Ishikawa (cell line): ENCODE results near the gene RPS19.

ENCODE experiments used
- CEBPB ChIP-seq: IDR thresholded peaks from 2 replicates; pipeline ENCODE4 v1.6.1; 2012
- CREB1 ChIP-seq: IDR thresholded peaks from 2 replicates; pipeline ENCODE4 v1.6.1; 2012; ENCODE audit warnings: low read depth
- EGR1 ChIP-seq: IDR thresholded peaks from 2 replicates; pipeline ENCODE4 v1.6.1; 2012
- EP300 ChIP-seq: IDR thresholded peaks from 2 replicates; pipeline ENCODE4 v1.6.1; 2012; ENCODE audit warnings: borderline replicate concordance
- FOXM1 ChIP-seq: IDR thresholded peaks from 2 replicates; pipeline ENCODE4 v1.6.1; 2012; ENCODE audit warnings: low read depth, borderline replicate concordance
- NFIC ChIP-seq: IDR thresholded peaks from 2 replicates; pipeline ENCODE4 v1.6.1; 2012
- RAD21 ChIP-seq: IDR thresholded peaks from 2 replicates; pipeline ENCODE4 v1.6.1; 2012; ENCODE audit warnings: low read depth
- TAF1 ChIP-seq: IDR thresholded peaks from 2 replicates; pipeline ENCODE4 v1.6.1; 2012; ENCODE audit warnings: low read depth, mild to moderate bottlenecking
- TCF12 ChIP-seq: IDR thresholded peaks from 2 replicates; pipeline ENCODE4 v1.6.1; 2012; ENCODE audit warnings: low read depth
- TEAD4 ChIP-seq: IDR thresholded peaks from 2 replicates; pipeline ENCODE4 v1.6.1; 2012
- YY1 ChIP-seq: IDR thresholded peaks from 2 replicates; pipeline ENCODE4 v1.6.1; 2012; ENCODE audit warnings: low read depth
- ZBTB7A ChIP-seq: IDR thresholded peaks from 2 replicates; pipeline ENCODE4 v1.6.1; 2012; ENCODE audit warnings: low read depth
- TF ChIP-seq, protein P1 (sequence below): IDR thresholded peaks from 2 replicates; pipeline ENCODE4 v1.6.1; 2012; ENCODE audit warnings: low read depth, mild to moderate bottlenecking
- TF ChIP-seq, protein P2 (sequence below): IDR thresholded peaks from 2 replicates; pipeline ENCODE4 v1.6.1; 2012
- TF ChIP-seq, protein P3 (sequence below): IDR thresholded peaks from 2 replicates; pipeline ENCODE4 v1.6.1; 2012

Gene RPS19

DNA sequence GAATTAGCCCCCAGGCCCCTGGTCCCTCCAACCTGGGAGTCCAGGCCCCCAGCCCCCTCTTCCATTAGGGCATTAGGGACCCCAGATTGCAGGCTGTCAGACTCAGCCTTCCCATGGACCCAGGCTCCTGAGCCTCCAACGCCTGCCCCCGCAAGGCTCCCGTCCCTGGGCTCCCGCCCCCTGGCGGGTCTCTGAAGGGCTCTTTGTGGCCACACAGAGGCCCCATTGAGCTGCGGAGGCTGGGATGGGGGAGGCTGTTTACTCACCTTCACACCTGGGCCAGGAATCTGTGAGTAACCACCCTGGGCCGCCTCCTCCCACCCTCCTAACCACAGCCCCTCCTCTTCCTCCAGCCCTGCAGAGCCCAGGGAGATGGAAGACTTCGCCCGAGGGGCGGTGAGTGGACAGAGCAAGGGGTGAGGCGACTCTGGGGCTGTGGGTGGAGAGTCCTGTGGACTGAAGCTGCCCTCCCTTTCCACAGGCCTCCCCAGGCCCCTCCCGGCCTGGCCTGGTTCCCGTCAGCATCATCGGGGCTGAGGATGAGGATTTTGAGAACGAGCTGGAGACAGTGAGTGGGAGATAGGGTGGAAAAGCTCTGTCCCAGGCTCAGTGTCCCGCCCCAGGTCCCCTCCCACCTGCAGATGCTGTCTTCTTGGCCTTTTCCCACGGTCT is 27.8 kb downstream of the RPS19 start:
- TF ChIP-seq NFIC: peak; percentile 30; the same call in 1 of the 2 replicates
- TF ChIP-seq EP300: peak; percentile 18; the same call in 1 of the 2 replicates
- TF ChIP-seq TCF12: no peak
- peak; percentile 42; the same call in 1 of the 2 replicates for TF ChIP-seq RAD21
- TF ChIP-seq TAF1: no peak

DNA sequence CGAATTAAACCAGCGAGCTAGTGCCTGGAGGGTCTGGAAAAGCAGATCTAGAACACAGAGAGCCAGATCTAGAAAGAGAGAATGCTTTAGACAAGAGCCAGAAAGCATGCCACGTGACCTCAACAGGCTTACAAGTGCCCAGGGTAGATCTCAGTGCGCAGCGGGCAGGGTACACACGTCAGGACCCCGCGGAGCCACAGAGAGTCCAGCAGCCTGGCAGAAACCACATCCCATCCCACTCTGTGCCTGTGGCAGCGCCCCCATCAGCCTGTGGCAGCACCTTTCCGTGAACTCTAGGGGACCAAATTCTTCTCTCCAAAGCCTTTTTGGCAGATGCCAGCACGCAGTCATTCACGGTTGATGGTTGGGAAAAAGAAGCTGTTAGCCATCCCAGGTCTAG is 28.9 kb downstream of the RPS19 start:
- no peak for TF ChIP-seq CREB1
- no peak for TF ChIP-seq EP300

DNA sequence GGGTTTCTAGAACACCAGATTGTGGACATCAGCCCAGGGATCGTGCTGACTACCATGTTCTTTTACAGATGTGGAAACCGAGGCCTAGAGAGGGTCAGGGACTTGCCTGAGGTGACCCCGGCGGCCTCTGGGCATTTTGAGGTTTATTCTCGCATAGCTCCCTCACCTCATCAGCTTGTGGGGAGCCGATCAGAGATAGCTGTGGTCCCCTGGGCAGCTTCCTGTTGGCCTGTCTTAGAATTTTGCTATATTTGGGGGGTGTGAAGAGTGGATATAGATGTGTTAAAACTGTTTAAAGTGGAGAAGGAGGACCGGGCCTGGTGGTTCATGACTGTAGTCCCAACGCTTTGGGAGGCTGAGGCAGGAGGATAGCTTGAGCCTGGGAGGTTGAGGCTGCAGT is 29.8 kb downstream of the RPS19 start:
- TF ChIP-seq ZBTB7A (no peak), TEAD4 (no peak), YY1 (no peak), CREB1 (no peak), FOXM1 (no peak), EP300 (no peak), NFIC (no peak), EGR1 (no peak), RAD21 (no peak), TCF12 (no peak), TAF1 (no peak), CEBPB (no peak)
- TF ChIP-seq, protein P1, sequence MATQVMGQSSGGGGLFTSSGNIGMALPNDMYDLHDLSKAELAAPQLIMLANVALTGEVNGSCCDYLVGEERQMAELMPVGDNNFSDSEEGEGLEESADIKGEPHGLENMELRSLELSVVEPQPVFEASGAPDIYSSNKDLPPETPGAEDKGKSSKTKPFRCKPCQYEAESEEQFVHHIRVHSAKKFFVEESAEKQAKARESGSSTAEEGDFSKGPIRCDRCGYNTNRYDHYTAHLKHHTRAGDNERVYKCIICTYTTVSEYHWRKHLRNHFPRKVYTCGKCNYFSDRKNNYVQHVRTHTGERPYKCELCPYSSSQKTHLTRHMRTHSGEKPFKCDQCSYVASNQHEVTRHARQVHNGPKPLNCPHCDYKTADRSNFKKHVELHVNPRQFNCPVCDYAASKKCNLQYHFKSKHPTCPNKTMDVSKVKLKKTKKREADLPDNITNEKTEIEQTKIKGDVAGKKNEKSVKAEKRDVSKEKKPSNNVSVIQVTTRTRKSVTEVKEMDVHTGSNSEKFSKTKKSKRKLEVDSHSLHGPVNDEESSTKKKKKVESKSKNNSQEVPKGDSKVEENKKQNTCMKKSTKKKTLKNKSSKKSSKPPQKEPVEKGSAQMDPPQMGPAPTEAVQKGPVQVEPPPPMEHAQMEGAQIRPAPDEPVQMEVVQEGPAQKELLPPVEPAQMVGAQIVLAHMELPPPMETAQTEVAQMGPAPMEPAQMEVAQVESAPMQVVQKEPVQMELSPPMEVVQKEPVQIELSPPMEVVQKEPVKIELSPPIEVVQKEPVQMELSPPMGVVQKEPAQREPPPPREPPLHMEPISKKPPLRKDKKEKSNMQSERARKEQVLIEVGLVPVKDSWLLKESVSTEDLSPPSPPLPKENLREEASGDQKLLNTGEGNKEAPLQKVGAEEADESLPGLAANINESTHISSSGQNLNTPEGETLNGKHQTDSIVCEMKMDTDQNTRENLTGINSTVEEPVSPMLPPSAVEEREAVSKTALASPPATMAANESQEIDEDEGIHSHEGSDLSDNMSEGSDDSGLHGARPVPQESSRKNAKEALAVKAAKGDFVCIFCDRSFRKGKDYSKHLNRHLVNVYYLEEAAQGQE: no peak
- TF ChIP-seq, protein P2, sequence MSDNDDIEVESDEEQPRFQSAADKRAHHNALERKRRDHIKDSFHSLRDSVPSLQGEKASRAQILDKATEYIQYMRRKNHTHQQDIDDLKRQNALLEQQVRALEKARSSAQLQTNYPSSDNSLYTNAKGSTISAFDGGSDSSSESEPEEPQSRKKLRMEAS: no peak
- TF ChIP-seq, protein P3, sequence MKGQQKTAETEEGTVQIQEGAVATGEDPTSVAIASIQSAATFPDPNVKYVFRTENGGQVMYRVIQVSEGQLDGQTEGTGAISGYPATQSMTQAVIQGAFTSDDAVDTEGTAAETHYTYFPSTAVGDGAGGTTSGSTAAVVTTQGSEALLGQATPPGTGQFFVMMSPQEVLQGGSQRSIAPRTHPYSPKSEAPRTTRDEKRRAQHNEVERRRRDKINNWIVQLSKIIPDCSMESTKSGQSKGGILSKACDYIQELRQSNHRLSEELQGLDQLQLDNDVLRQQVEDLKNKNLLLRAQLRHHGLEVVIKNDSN: no peak

DNA sequence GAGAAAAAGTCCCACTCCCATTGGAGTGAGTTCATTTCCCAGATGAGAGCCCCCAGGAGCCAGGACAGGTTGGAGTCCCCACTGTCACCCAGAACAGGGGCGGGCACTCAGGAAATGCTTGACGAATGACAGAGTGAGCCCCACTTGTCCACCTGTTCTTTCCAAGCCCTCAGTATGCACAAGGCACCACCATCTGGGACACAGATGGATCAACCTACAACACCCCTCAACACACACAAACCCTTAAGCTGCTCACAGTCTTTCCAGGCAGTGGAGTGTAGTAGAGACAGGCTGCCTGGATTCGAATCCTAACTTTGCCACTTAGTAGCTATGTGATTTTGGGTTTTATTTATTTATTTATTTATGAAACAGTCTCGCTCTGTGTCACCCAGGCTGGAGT is 30.9 kb downstream of the RPS19 start:
- TF ChIP-seq, protein P2: no peak
- TF ChIP-seq ZBTB7A (no peak), NFIC (no peak), TCF12 (no peak), FOXM1 (no peak), CEBPB (no peak)
- TF ChIP-seq, protein P3: no peak
- TF ChIP-seq, protein P1: no peak

DNA sequence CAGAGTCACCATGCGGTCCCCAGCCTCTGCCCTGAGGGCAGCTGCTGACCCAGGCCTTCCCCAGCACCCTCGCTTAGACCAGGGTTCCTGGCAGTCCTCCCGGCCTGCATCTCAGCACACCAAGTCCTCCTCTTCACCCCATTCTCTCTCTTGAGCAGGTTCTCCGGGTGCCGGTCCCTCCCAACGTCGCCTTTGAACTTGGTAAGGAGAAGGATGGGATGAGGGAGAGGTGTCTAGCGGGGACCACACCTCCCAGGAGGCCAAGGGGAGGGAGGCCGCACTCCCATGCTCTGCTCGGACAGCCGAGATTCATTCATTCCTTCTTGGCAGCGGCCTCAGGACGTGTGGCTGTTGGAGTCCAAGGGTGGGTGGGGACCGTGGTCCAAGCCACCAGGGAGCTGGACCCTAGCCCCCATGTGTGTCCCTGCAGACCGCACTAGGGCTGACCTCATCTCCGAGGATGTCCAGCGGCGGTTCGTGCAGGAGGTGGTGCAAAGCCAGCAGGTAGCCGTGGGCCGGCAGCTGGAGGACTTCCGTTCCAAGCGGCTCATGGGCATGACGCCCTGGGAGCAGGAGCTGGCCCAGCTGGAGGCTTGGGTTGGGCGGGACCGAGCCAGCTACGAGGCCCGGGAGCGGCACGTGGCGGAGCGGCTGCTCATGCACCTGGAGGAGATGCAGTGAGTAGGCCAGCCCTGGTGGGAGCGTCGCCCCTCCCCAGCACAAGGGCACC is 32.3 kb downstream of the RPS19 start:
- no peak for TF ChIP-seq TEAD4
- no peak for TF ChIP-seq CEBPB
- TF ChIP-seq, protein P3: no peak
- no peak for TF ChIP-seq NFIC
- no peak for TF ChIP-seq FOXM1
- TF ChIP-seq, protein P2: no peak
- TF ChIP-seq ZBTB7A: no peak
- no peak for TF ChIP-seq RAD21
- TF ChIP-seq, protein P1: no peak
- no peak for TF ChIP-seq EP300
- TF ChIP-seq TAF1: no peak
- no peak for TF ChIP-seq YY1
- no peak for TF ChIP-seq CREB1
- TF ChIP-seq EGR1: no peak
